HG03095 (cell line): ENCODE data around the gene KRTAP5-3.
"Not testable (repeated sequence)": the region's sequence is repeated elsewhere in the genome, so short reads cannot be mapped to it uniquely, and the experiment has no call there.

Experiments
- ATAC-seq: cut with Tn5 transposase; IDR thresholded peaks from one replicate; pipeline ENCODE4 v1.9.1; 2021; ENCODE audit warnings: moderate library complexity; ENCODE audit not compliant: unreplicated experiment

The KRTAP5-3 gene, protein sequence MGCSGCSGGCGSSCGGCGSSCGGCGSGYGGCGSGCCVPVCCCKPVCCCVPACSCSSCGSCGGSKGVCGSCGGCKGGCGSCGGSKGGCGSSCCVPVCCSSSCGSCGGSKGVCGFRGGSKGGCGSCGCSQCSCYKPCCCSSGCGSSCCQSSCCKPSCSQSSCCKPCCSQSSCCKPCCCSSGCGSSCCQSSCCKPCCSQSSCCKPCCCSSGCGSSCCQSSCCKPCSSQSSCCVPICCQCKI

DNA sequence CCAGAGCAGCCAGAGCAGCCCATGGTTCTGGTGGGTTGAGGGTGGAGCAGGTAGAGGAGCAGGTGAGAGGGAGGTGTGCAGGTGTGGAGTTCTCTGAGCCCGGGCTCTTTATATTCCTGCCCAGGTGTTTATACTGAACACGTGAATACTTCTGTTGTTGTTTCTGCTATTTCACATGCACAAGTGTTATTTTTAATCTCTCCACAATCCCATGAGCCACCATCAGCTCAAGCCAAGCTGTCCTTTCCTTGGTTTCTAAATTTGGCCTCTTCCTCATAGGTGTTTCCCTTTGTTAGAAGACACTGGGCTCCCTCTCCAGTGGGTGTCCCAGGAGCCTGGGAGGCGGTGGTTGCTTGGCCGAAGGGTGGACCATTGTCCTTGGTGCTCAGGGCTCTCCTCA, at the start of gene KRTAP5-3:
KRTAP5-3 (minus strand) TSS at position 101 of the 400 bp plus-strand sequence; CDS start at position 23, 78 bp downstream.
- ATAC-seq, result no peak

DNA sequence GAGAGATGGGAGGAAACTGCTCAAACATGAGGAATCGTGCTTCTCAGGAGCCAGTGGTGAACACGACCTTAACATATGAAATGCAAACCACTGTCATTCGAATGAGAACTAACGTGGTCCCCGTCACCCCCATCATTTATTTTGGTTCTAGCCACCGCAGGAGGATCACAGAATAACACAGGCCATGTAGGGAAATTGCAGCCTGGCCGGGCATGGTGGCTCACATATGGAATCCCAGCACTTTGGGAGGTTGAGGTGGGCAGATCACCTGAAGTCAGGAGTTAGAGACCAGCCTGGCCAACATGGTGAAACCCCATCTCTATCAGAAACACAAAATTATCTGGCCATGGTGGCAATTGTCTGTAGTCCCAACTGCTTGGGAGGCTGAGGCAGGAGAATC, 48.4 kb upstream of the KRTAP5-3 start:
- ATAC-seq, result no peak

DNA sequence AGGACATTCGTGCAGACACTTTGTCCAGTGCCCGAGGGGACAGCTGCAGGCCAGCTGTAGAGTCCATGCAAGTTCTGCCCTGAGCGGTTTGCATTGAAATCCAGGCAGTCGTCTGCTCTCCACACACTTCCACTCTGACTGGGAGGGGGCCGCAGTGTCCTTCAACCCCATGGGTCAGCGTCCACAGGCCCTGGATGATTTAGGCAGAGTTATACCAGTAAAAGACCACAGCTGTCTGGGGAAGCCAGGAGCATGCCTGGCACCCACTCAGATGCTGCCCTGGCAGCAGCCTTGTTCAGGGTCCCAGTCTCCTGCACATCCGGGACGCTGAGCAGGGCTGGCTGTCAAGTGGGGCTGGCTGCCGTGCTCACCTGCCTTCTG, 47.8 kb upstream of the KRTAP5-3 start:
- no peak for ATAC-seq

DNA sequence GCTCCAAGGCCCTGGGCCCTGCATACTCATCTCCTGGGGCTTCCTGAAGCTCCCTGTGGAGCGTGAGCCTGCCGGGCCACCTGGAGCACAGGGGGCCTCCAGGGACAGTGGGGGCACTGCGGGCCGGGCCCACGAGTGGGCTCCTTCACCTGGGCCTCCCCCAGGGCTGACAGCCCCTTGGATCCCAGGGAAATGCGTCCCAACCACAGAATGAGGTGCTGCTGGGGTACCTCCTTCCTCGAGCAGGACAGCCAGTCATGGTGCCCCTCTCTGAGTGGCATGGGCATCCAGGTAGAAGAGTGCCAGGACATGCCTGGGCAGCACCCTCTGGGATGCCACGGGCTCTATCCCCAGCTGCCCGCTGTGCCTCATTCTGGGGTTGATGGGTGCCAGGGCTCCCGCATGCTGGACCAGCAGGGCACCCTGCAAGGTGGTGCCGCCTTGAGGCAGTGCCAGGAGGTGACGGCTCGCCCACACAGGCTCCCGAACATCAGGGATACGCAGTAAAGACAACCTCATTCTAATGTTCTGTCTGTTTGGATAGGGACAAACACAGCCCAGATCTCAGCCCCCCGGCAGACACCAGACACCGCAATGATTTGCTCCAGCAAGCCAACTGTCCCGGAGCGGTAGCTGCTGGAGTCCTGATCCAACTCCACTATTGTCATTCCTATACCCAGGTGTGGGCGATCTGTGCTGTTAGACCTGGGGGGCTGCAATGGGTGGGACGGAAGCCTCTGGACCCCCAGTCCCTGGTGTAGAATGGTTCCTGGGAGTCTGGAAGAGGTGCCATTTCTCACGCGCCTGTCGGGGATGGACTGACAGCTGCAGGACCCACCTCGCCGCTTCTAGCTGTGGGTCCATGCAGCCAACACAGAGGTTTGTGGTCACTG, 47.2 kb upstream of the KRTAP5-3 start:
- no peak for ATAC-seq

DNA sequence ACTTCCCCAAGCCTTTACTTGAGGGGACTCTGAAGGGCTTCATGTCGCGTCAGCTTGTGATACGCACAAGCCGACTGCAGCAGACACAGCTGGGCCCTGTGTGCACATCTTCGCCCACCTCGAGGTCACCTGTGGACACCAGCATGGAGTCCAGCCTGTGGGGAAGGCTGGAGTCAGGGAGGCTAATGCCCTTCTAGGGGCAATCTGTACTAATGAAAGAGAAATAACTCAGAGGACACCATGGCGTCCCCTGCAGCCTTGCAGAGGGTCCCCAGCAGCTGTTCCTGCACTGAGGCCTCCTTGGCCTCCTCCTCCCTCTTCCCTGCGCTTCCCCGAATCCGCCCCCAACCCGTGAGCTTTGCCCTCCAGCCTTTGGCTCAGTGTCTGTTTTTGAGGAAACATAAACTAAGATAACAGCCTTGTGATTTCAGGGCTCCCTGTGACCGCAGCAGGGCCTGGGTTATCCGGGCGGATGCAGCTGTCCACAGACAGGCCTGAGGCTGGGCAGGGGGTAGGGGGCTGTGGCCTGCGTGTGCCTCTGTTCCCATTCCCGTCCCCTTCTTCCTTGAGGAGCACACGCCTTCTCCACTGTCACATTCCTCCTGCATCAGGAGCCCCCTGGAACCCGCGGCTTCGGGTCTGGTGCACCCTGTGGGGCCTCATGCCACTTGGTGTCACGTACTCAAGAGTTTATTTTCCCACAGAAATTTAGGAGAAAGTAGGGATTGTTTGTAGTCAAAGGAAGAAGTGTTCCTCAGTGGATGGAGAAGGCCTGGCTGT, 46.3 kb upstream of the KRTAP5-3 start:
- ATAC-seq, result no peak

DNA sequence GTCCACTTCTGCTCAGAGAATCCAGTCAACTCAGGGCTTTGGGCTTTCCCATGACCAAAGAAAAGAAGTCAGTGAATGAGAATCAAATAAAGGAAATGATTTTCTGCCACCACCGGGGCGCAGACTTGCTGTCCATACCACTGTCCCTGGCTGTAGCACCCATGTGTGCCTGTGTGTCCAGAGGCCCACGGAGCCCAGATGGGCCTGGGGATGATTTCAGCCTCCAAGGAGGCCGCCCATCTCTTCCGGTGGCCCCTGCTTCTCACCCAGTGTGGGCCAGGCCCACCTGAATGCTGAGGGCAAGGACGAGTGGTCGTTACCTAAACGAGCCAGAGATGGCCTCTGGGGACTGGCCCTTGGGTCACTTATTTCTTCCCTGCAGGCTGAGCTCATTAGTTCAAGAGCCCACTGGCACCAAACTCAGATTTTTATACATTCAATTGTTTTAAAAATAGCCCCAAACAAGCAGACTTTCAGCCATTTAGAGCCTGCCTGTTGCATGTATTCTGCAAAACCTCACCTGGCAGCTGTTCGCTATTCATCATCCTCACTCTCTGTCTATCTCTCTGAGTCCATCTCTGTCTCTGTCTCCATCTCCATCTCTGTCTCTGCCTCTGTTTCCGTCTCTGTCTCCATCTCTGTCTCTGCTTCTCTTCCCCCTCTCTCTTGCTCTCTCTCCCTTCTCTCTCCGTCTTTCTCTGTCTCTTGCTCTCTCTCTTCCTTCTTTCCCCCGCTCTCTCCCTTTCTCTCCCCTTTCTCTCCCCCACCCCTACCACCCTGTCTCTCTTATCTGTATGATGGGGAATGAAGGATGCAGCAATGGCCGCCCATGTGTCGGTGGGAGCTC, 45.5 kb upstream of the KRTAP5-3 start:
- no peak for ATAC-seq

DNA sequence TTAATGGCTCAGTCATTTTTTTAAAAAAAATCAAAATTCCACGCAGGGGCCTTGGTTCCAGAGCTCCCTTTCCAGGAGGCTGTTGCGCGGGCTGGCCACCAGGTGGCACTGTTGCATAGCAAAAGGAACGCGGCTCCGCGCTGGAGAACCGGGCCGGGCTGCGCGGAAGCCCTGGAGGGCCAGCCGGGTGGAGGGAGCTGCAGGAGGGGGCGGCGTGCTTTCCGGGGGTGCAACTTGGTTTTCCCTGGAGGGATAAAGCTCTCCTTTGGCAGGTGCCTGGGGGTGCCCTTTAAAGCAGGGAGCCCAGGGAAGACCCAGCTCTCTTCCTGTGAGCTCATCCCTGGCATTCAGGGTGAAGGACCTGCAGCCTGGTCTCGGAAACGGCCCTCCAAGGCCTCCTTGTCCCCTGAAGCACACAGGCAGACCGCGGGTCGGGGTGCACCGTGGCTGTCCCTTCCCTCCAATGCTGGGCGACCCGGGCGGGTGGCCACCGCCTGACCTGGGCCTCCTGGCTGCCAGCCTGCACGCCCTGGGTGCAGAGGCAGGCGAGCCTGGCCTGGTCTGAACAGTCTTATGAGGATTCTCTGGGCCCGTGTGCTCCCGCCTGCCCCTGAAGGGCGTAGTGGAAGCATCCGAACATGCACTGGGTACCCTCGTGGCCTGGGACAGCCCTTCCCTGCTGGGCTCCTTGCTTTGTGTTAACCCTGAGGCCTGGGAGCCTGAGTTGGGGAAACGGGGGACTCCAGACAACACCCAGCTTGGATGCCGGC, 44.7 kb upstream of the KRTAP5-3 start:
- ATAC-seq, result no peak

DNA sequence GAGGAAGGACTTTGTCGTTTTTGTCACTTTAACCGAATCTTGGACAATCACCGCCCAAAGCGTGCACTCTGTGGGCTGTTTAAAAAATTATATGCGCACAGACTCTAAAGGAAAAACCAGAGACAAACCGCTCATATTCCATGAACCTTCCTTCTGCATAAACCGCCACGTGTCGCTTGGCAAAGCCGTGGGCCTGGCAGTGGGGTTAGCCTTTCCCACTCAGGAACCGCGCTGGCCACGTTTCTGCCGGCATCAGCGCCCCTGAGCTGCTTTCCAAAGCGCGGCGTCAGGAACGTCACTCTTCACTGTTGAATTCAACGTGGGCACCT, 44.1 kb upstream of the KRTAP5-3 start:
- no peak for ATAC-seq

DNA sequence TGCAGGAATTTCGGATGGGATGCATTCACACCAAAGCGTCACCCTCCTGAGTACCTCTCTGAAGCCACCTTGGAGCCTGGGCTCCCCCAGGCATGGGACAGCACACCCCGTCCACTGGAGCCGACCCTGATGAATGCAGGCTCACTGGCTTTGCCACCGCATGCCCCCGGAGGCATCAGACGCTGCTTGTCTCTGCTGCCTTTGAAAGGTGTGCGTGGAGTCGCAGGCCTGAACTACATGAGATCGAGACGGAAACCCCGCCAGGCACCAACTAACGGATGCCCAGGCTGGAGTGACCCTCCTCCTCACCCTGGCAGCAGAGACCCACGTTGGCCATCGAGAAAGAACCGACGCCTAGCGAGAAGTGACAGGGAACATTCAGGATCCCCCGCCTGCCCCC, 43.8 kb upstream of the KRTAP5-3 start:
- ATAC-seq, result no peak

DNA sequence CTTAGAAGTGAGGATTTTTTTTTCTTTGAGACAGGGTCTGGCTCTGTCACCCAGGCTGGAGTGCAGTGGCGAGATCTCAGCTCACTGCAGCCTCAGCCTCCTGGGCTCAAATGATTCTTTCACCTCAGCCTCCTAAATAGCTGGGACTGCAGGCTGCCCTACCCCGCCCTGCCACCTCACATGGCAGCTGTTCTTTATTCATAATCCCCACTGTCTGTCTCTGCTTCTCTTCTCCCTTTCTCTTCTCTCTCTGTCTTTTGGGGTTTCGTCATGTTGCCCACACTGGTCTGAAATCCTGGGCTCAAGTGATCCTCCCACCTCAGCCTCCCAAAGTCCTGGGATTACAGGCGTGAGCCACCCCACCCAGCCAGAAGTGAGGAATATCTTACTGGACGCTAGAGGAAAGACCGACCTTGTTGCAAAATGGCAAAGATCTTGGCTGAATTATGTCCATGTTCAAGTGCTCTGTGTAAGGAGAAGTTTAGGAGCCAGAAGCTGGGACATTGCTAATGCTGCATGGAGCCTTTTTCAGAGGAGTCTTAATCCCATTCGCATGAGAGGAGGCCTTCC, 43.2 kb upstream of the KRTAP5-3 start:
- no peak for ATAC-seq

DNA sequence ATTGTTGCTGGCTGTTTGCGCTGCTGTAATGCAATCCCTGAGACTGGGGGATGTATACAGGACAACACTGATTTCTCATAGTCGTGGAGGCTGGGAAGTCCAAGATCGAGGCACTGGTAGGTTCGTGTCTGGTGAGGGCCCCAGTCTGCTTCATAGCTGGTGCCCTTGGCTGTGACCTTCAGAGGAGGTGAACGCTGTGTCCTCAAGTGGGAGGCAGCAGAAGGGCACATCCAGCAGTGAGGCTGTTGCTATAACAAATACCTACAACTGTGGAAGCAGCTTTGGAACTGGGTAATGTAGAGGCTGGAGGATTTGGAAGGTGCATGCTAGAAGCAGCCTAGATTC, 42.6 kb upstream of the KRTAP5-3 start:
- ATAC-seq, result no peak

DNA sequence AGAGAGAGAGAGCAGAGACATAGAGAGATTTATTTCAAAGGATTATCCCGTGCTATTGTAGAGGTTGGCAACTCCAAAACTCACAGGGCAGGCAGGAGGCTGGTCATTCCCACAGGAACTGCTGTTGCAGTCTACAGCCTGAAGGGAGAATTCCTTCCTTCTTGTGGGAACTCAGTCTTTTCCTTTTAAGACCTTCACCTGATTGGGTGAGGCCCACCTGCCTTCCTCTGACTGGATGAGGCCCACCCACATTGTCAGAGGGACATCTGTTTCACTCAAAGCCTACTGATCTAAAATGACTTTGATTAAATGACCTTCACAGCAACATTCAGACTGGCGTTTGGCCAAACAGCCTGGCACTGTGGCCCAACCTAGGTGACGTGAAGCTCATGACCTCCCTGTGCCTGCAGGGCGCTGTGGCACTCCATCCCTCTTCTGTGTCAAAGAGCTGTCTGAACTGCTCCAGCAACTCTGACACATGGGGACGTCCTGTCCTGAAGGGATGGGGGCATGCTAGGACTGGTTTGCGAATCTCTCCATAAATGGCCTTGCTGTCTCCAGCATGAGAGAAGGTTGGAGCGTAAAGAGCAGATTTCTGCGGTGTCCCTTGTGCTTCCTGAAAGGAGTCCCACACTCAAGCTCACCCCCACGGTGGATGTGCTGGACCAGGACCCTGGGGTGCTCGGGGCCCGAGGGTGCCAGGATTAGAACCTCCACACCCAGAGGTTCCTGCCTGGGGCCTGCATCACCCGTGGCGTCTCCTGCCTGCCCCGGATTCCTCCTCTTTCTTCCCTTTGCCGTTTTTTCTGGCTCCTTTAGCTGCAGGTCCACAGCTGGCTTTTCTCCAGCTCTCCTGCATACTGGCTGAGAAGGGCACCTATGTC, 42.0 kb upstream of the KRTAP5-3 start:
- ATAC-seq, result no peak

DNA sequence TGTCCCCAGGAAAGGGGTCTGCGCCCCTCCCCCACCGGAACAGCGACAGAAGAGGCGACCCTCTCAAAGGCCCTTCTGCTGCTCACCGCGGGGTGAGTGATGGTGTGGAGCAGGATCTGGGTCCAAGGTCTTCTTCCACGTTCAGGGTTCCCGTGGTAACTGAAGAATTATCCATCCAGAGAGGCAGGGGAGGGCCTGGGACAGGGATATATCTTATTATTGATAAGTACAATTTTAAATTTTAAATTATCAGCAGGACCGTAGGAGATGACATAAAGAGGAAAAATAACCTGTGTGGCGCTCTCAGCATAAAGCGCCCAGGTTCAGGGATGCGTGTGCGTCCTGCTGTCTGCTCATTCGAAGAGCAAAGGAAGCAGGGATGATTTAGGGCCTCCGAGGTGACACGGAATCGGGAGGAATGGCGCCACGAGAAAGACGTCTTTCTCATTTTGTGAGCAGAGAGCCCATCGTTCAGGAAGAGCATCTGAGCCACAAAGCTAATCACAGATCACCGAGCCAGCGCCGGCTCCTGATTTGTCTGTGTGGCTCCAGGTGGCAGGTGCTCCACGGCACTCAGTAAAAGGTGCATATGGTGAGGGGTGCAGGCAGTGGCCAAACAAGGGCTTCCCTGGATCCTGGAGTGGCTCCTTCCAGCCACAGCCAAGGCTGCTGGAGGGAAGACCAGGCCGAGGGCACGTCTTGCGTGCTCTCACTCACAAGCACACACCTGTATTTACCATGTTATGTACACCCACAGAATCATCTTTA, 40.6 kb upstream of the KRTAP5-3 start:
- ATAC-seq, result no peak

DNA sequence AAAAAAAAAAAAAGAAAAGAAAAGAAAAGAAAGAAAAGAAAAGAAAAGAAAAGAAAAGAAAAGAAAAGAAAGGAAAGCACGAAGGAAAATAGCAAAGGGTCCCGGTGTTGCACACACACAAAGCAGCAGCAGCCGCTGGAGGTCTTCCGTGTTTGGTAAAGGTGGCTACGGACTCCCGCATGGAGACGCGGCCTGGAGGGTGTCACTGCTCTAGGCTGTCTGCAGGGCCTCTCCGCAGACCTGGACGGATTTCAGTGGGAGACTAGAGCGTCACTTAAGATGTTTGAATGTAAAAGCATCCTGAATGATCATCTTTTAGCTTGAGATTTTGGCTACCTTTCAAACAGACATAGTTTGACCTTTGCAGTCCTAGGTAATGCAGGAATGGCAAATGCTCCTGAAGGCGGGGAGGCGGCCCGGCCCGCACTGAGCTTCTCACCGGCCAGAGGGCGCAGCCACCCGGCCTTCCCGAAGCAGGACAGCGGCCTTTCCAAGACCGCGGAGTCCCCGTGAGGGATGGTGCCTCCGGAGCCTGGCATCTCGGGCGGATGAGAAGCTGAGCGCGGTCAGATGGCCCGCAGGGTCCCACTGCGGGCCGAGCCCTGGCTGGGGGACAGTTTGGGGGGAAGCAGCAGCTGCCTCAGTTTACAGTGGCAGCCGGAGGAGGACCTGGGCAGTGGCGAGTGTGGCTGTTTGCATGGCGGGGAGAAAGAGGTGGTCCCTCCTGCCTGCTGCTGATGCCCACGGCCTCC, 39.8 kb upstream of the KRTAP5-3 start:
- no peak for ATAC-seq

DNA sequence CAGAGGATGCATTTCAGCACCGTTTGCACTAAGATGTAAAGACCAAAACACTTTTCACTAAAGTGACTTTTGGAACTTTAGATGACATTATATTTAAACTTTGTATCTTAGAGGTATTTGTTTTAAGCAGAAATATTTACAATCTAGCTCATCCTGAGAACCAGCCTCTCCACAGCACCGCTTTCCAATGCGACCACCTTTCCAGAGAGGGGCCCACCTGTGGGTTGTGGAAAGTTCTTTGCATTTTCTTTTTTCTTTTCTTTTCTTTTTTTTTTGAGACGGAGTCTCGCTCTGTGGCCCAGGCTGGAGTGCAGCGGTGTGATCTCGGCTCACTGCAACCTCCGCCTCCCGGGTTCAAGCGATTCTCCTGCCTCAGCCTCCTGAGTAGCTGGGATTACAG, 38.3 kb upstream of the KRTAP5-3 start:
- not testable (repeated sequence) for ATAC-seq

DNA sequence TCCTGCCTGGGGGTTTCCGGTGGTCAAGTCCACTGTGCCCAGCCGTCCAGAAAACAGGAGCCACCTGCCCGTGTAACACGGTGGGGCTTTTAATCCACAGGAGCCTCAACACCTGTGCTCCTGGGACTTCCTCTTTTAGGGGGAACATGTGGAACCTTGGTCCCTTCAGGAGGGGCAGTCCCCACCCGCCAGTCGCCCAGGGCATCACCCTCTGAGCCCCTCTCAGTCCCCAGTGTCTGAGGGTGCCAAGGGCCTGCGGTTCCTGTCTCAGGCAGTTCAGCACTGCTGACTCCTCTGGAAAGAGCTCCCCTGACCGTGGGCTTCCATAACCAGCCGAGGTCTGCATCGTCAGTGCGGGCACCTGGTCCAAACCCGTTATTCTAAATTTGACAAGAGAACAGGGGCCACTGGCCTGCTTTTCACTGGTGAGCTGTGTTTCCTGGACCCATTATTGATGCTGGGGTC, 37.1 kb upstream of the KRTAP5-3 start:
- ATAC-seq, result no peak

DNA sequence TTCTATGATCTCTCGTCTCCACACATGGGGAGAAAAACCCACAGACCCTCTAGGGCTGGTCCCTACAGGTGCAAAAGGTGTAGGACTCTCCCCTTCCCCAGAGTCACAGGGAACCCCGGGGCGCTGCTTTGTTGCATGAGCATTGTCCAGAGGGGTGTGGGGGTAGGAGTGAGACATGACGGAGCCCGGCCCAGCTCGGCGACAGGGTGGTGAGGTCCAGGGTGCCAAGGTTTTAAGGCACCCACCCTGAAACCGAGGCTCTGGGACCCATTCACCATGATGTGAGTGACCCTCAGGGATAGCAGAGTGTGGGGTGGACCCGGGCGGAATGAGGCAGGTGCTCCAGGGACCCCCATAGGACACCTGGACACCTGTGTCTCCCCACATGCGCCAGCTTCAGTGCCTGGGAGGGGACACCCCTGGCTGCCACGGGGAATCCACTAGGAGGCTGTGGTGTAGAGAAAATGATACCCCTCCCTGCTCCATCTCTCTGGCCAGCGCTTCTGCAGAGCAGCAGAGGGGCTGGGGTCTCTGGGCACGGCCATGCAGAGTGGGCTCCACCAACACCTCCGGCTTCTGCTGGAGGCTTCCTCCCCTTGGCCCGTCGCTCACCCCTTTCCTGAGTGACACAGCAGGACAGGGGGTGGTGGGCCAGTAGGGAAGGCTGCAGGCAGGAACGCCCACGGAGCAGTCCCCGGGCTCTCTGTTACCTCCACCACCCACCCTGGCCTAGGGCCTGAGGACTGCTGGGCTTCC, 36.5 kb upstream of the KRTAP5-3 start:
- ATAC-seq, result no peak
